HPDE6-E6E7 (cell line): ENCODE results near the gene GABPB1.

ENCODE experiments used
- DNase-seq: peaks from one replicate; pipeline ENCODE4 v3.0.0; 2011; ENCODE audit warnings: missing footprints; ENCODE audit errors: extremely low spot score

GABPB1 gene

DNA sequence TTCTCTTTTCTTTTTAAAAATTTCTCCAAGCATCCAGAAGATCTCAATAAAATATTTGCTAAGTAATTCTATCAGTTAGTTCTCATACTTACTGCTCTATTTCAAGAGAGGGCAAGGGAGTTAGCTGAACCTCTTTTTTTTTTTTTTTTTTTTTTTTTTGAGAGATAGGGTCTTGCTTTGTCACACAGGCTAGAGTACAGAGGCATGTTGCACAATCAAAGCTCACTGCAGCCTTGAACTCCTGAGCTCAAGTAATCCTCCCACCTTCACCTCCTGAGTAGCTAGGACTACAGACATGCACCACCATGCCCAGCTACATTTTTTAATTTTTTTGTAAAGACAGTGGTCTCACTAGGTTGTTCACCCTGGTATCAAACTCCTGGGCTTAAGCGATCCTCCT is 110.8 kb downstream of the GABPB1 start:
- DNase-seq = no peak

GRCh38 chr15:50241684-50242450 is 113.1 kb downstream of the GABPB1 start:
- peak; percentile 15 for DNase-seq

DNA sequence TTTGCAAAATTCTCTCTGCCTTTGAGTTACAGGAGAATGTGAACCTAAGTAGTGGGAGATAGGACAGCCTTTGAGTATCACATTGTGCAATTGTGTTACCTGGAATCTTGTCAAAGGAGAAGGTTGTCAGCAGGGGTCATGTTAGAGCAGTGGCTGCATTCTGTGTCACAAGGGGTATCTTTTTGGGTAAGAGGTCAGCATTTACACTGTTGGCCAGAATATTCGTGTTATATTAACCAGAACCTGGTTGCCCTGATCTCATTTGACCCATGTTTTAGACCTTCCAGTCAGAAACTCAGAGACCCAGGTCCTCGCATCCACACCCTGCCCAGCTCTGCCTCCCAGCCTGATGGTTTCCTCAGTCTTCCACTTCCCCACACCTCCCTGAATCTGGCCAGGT is 116.7 kb downstream of the GABPB1 start:
- DNase-seq = no peak

GRCh38 chr15:50236433-50236832 is 118.6 kb downstream of the GABPB1 start:
- no peak for DNase-seq

- DNase-seq = no peak
Measured at GRCh38 chr15:50235794-50236193, 119.2 kb downstream of the GABPB1 start.

GRCh38 chr15:50234764-50235163 is 120.2 kb downstream of the GABPB1 start:
- DNase-seq = no peak

GRCh38 chr15:50233192-50233736 is 121.7 kb downstream of the GABPB1 start:
- DNase-seq = no peak

GRCh38 chr15:50232791-50233190 is 122.2 kb downstream of the GABPB1 start:
- DNase-seq = no peak

DNA sequence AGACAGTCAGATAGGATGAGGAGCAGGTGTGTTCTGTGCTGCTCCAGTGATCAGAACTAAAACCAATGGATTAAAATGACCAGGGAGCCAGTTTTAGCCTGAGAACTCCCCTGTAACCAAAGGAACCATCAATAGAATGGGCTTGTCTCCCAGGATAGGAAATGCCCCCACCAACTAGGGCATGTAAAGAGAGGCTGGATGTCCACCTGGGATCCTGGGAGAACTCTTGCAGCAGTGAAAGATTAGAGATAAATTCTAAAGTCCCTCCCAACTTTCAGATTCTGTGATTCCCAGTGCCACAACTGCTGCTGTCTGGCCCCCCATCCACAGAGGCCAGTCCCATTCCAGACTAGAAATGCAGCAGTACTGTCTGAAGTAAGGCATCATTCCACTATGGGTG is 123.2 kb downstream of the GABPB1 start:
- DNase-seq = no peak

DNA sequence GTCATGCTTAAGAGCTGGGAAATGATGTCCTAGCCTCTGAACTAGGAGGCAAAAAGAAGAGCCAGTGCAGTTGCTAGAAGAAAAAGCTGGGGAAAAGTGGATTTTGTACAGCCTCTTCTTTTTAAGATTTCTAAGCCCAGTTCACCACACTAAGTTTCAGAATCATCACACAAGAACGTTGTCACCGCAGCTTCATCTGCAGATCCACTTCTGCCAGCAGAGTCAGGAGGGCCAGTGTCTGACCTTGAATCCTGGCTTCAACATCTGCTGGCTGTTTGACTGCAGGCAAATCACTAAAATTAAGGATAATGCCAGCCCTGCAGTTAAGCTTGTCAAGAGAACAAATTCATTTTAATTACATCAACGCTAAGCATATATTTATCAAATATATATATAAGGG is 125.7 kb downstream of the GABPB1 start:
- no peak for DNase-seq

DNA sequence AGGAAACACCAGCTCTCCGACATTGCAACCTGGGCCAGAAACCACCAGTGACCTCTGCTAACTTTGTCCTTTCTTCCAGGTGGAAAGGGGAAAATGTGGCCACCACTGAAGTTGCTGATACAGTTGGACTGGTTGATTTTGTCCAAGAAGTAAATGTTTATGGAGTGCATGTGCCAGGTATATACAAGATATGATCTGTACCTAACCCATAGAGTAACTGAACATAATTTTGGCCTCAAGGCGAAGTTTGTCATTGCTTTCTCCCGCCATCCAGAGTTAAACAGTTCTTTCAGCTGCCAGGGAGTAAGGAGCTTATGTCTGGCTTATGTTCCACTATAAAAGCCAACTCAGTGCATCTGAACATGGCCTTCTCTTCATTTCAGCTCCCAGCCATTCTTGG is 126.1 kb downstream of the GABPB1 start:
- DNase-seq = no peak

DNA sequence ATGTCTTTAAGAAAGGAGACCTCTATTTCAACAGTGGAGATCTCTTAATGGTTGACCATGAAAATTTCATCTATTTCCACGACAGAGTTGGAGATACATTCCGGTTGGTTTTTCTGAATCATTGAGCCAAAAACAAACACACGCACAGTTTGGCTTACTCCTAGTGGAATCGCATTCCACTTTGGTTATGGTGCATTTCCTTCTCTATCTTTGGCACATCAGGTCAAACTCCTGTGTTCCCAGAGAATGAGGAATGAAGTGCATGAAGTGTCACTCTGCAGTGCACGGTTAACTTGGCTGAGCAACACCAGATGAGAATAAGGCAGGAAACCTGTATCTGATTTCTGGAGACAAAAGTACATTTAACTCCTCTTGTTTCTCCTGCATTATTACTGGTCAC is 127.9 kb downstream of the GABPB1 start:
- no peak for DNase-seq

- DNase-seq = no peak
Measured at GRCh38 chr15:50225938-50226337, 129.1 kb downstream of the GABPB1 start.
